T-helper 1 cell treated with Interleukin-12 subunit alpha and Interleukin-12 subunit beta and Interleukin-4 antibody, amounts not matched to agents 30 μg/mL and 1 μg/mL, for 36 hours (primary cell): ENCODE results near the gene COL8A2.

Source experiments
- H3K27ac Mint-ChIP-seq: one replicate; pipeline ENCODE4 v1.8.0; 2021; ENCODE audit warnings: mild to moderate bottlenecking, mixed read lengths
- H3K27me3 Mint-ChIP-seq: one replicate; pipeline ENCODE4 v1.8.0; 2021; ENCODE audit warnings: low read depth, mixed read lengths
- H3K36me3 Mint-ChIP-seq: one replicate; pipeline ENCODE4 v1.8.0; 2021; ENCODE audit warnings: low read depth, mixed read lengths
- H3K4me1 Mint-ChIP-seq: one replicate; pipeline ENCODE4 v1.8.0; 2021; ENCODE audit warnings: low read depth, mixed read lengths
- H3K4me3 Mint-ChIP-seq: one replicate; pipeline ENCODE4 v1.8.0; 2021; ENCODE audit warnings: mild to moderate bottlenecking, moderate library complexity, mixed read lengths
- H3K9me3 Mint-ChIP-seq: one replicate; pipeline ENCODE4 v1.8.0; 2021; ENCODE audit warnings: mixed read lengths

Gene COL8A2

DNA sequence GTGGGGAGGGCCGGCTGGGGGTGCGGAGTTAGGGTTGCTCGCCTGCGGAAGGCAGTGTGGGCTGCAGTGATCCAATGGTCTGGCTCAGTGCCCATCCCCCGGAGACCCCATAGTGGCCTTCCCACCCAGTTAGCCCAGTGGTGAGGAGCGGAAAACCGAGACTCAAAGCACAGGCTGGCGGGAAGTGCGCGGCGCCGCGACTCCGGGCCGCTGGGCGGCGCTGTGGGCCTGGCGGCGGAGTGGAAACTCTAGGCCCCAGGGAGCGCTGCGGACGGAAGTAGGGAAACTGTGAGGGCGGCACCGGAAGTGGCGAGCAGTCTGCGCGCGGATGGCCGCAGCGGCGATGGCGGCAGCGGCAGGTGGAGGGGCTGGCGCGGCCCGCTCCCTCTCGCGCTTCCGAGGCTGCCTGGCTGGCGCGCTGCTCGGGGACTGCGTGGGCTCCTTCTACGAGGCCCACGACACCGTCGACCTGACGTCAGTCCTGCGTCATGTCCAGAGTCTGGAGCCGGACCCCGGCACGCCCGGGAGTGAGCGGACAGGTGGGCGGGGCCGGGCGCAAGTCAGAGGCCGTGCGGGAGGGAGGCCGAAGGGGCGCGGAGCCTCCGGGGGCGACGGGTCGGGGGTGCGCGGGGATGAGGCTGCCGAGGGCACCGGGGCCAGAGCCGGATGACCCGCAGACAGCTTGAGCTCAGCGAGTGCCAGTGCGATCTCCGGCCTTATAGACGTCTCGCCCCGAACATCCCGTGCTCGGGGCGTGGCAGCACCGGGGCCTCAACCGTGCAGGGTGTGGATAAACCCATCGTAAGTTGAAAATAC is 36.2 kb downstream of the COL8A2 start, which contains the start of gene ADPRS:
Gene ADPRS (plus strand): TSS at position 316 of the 816 bp plus-strand sequence. CDS start 13 bp downstream, at position 329.
- peak within 1 kb of the TSS; percentile 91 for H3K27ac Mint-ChIP-seq
- no peaks in the 10 kb centered on the region for H3K9me3 Mint-ChIP-seq
- peaks cover 15% of the 10 kb centered on the region for H3K4me1 Mint-ChIP-seq
- peak within 1 kb of the TSS; percentile 94 for H3K4me3 Mint-ChIP-seq
- H3K27me3 Mint-ChIP-seq = peaks cover 9% of the 10 kb centered on the region
- peaks cover 20% of the 10 kb centered on the region for H3K36me3 Mint-ChIP-seq

DNA sequence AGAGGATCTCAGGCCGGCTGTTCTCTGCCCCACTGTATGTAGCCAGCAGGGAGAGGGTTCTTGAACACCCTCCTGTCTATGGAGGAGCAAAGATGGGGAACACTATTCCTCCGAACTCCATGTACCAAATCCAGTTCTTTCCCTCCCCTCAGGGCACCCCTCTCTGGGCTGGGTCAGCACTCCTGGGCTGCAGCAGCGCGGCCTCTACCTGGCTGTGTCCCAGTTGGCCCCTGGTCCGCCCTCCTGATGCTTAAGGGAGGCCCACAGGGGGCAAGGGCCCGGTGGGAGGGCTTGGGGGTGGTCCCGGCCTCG is 36.8 kb downstream of the COL8A2 start:
- peaks cover 17% of the 10 kb centered on the region for H3K36me3 Mint-ChIP-seq
- H3K27ac Mint-ChIP-seq = peak overlapping the region; percentile 31
- peak overlapping the region; percentile 94 for H3K4me3 Mint-ChIP-seq
- peaks cover 15% of the 10 kb centered on the region for H3K4me1 Mint-ChIP-seq
- H3K27me3 Mint-ChIP-seq = peaks cover 12% of the 10 kb centered on the region
- H3K9me3 Mint-ChIP-seq = no peaks in the 10 kb centered on the region

- Mint-ChIP-seq H3K27me3 (peaks cover 16% of the 10 kb centered on the region), H3K27ac (peak overlapping the region; percentile 74), H3K36me3 (peaks cover 12% of the 10 kb centered on the region), H3K4me1 (peaks cover 15% of the 10 kb centered on the region), H3K4me3 (peak overlapping the region; percentile 47), H3K9me3 (no peaks in the 10 kb centered on the region)
Measured at GRCh38 chr1:36087233-36088123, 37.5 kb downstream of the COL8A2 start.

- peak overlapping the region; percentile 74 for H3K27ac Mint-ChIP-seq
- peak overlapping the region; percentile 47 for H3K4me3 Mint-ChIP-seq
- peaks cover 15% of the 10 kb centered on the region for H3K4me1 Mint-ChIP-seq
- H3K9me3 Mint-ChIP-seq = no peaks in the 10 kb centered on the region
- H3K27me3 Mint-ChIP-seq = peaks cover 24% of the 10 kb centered on the region
- H3K36me3 Mint-ChIP-seq = peaks cover 7% of the 10 kb centered on the region
Measured at GRCh38 chr1:36086529-36087232, 38.3 kb downstream of the COL8A2 start.

- Mint-ChIP-seq H3K4me3 (no peak overlapping the region), H3K27ac (no peak overlapping the region), H3K27me3 (peaks cover 24% of the 10 kb centered on the region)
Measured at GRCh38 chr1:36085686-36086526, 39.1 kb downstream of the COL8A2 start.

GRCh38 chr1:36085126-36085525 is 39.9 kb downstream of the COL8A2 start:
- H3K4me1 Mint-ChIP-seq = peaks cover 12% of the 10 kb centered on the region
- H3K36me3 Mint-ChIP-seq = peaks cover 3% of the 10 kb centered on the region
- peaks cover 31% of the 10 kb centered on the region for H3K27me3 Mint-ChIP-seq
- no peak overlapping the region for H3K27ac Mint-ChIP-seq
- no peaks in the 10 kb centered on the region for H3K9me3 Mint-ChIP-seq
- H3K4me3 Mint-ChIP-seq = no peak overlapping the region

More at GRCh38 chr1:36085686-36086526, 39.1 kb downstream of the COL8A2 start:
- H3K9me3 Mint-ChIP-seq = no peaks in the 10 kb centered on the region
- peaks cover 13% of the 10 kb centered on the region for H3K4me1 Mint-ChIP-seq
- peaks cover 3% of the 10 kb centered on the region for H3K36me3 Mint-ChIP-seq

- Mint-ChIP-seq H3K9me3 (no peaks in the 10 kb centered on the region), H3K36me3 (peaks cover 2% of the 10 kb centered on the region), H3K4me3 (no peak overlapping the region), H3K4me1 (peaks cover 7% of the 10 kb centered on the region), H3K27me3 (peaks cover 32% of the 10 kb centered on the region), H3K27ac (no peak overlapping the region)
Measured at GRCh38 chr1:36084497-36085115, 40.4 kb downstream of the COL8A2 start.

GRCh38 chr1:36083635-36084496 is 41.2 kb downstream of the COL8A2 start, which contains the start of gene TEKT2:
TSS of gene TEKT2 (plus strand) at chr1:36084094. CDS start at chr1:36084922, 828 bp downstream.
- no peak within 1 kb of the TSS for H3K4me3 Mint-ChIP-seq
- H3K4me1 Mint-ChIP-seq = peaks cover 2% of the 10 kb centered on the region
- H3K27me3 Mint-ChIP-seq = peaks cover 32% of the 10 kb centered on the region
- H3K27ac Mint-ChIP-seq = no peak within 1 kb of the TSS
- H3K36me3 Mint-ChIP-seq = no peaks in the 10 kb centered on the region
- no peaks in the 10 kb centered on the region for H3K9me3 Mint-ChIP-seq

DNA sequence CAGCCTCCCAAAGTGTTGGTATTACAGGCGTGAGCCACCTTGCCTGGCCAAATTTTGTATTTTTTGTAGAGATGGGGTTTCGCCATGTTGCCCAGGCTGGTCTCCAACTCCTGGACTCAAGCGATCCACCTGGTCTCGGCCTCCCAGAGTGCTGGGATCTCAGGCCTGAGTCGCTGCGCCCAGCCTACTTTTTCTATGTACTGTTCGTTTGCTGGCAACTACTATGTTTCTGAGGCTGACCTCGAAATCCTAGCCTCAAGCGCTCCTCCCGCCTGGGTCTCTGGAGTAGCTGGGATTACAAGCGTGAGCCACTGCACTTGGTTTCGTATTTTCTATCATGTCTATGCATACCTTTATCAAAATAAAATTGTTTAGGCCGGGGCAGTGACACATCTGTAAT is 41.8 kb downstream of the COL8A2 start:
- Mint-ChIP-seq H3K4me3 (no peak overlapping the region), H3K4me1 (peaks cover 1% of the 10 kb centered on the region), H3K27ac (no peak overlapping the region), H3K36me3 (no peaks in the 10 kb centered on the region), H3K9me3 (no peaks in the 10 kb centered on the region), H3K27me3 (peaks cover 32% of the 10 kb centered on the region)

GRCh38 chr1:36081926-36082485 is 43.0 kb downstream of the COL8A2 start:
- Mint-ChIP-seq H3K4me1 (no peaks in the 10 kb centered on the region), H3K9me3 (no peaks in the 10 kb centered on the region), H3K27me3 (peaks cover 32% of the 10 kb centered on the region), H3K4me3 (no peak overlapping the region), H3K36me3 (no peaks in the 10 kb centered on the region), H3K27ac (no peak overlapping the region)

DNA sequence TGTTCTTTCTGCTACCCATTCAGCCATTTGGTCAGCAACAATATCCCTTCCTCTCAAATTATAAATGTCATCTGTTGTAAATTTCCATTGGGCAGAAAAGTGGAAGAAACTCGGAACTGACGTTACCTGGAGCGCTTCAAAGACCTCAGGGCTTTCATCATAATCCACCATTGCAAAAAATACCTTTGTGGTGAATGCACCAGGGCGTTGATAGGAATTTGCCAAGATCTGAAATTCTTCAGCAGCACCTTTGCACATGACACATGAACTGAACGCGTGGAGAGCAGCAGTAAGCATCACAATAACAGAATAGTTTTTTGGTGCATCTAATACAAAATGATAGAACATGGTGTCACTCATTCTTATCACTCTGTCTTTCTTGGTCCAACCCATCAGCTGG is 44.2 kb downstream of the COL8A2 start:
- Mint-ChIP-seq H3K4me1 (no peaks in the 10 kb centered on the region), H3K9me3 (no peaks in the 10 kb centered on the region), H3K27ac (no peak overlapping the region), H3K27me3 (peaks cover 32% of the 10 kb centered on the region), H3K4me3 (no peak overlapping the region), H3K36me3 (no peaks in the 10 kb centered on the region)

DNA sequence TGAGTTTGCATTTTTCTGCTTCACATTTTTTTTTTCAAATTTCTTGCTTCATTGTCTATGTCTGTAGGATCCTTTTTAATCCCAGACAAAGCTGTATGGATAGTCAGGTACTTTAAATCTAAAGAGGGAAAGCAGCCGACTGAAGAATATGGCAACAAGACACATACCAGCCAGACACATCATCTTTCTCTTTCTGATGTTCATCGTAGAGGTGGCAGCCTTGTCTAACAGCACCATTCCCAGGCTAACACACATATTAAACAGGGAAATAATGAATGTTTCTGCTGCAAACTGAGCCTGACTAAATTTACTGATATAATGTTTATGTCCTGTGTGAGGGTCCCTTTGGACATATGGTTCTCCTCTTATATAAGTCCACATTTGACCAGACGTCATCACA is 44.8 kb downstream of the COL8A2 start:
- Mint-ChIP-seq H3K9me3 (no peaks in the 10 kb centered on the region), H3K27me3 (peaks cover 32% of the 10 kb centered on the region), H3K36me3 (no peaks in the 10 kb centered on the region), H3K4me1 (no peaks in the 10 kb centered on the region), H3K27ac (no peak overlapping the region), H3K4me3 (no peak overlapping the region)
